Adrenal gland (tissue), 12 donors: ENCODE measurements around the gene RTKN2. TPM values are rescaled to one million over a fixed set of nuclear protein-coding genes. Genes with fewer than 3 reads are reported as not detected.

Source experiments
- DNase-seq, 7 donors: peaks; one replicate each; pipeline ENCODE4 v3.0.0-alpha.2; 2019 to 2020
- H3K27ac ChIP-seq, 5 donors: fragments of 200-600 bp; sonication (generic) in 4 of 5; 1 replicate in 3 of 5; 2 replicates in 2 of 5; pipeline versions ENCODE4 v1.5.1 to v1.8.0; 2016 to 2020; ENCODE audit warnings: mild to moderate bottlenecking in 1 of 5
- H3K27me3 ChIP-seq: fragments of 200-600 bp; 2 replicates; pipeline ENCODE4 v1.8.0; 2021
- H3K36me3 ChIP-seq, 2 donors: fragments of 200-600 bp; replicated peaks in 1 of 2; 1 replicate in 1 of 2; 2 replicates in 1 of 2; pipeline versions ENCODE4 v1.5.1 to v1.8.0; 2018 to 2022
- H3K4me1 ChIP-seq, 2 donors: fragments of 200-600 bp; replicated peaks in 1 of 2; 1 replicate in 1 of 2; 2 replicates in 1 of 2; pipeline versions ENCODE4 v1.5.1 to v1.8.0; 2018 to 2021
- H3K4me3 ChIP-seq, 4 donors: fragments of 200-600 bp; sonication (generic) in 3 of 4; one replicate each; pipeline ENCODE4 v1.5.1; 2016 to 2018
- H3K9me3 ChIP-seq, 3 donors: fragments of 200-600 bp; sonication (generic) in 1 of 3; replicated peaks in 1 of 3; 1 replicate in 2 of 3; 2 replicates in 1 of 3; pipeline versions ENCODE4 v1.5.1 to v1.8.0; 2016 to 2021
- POLR2A ChIP-seq, 2 donors: fragments of 450-650 bp; IDR thresholded peaks; one replicate each; pipeline ENCODE4 v1.6.1; 2017; ENCODE audit warnings: antibody characterized with exemption in 2 of 2, mild to moderate bottlenecking in 2 of 2, moderate library complexity in 1 of 2
- WGBS, 4 donors: extraction: QIAGEN DNeasy Blood & Tissue Kit in 2 of 4; methylation state at CpG; one replicate each; pipeline versions ENCODE4 v1.1.5 to v1.1.7; 2013 to 2017; 5-methylcytosine and 5-hydroxymethylcytosine counted together
- intact Hi-C, 2 donors: fragments of 100-400 bp; cut with DNase I; formaldehyde crosslinking; loops; one replicate each; pipeline versions ENCODE4 v1.14.1 to v1.15.0; 2022 to 2023
- polyA plus RNA-seq, 3 donors: library from polyadenylated mRNA; stranded (reverse); fragments of 200-250 nt in 2 of 3; fragments of 350-450 nt in 1 of 3; fragmentation: Illumina TruSeq in 1 of 3; extraction: RNeasy Lipid Tissue Mini Kit (QIAGEN cat#74804) in 1 of 3; gene quantifications; one replicate each; pipeline ENCODE4 v1.2.3, GENCODE V29; 2013 to 2014
- total RNA-seq, 9 donors: library from RNA; depleted of rRNA in 4 of 9; stranded (reverse); fragments of >200 nt in 4 of 9; fragments of 120-200 nt in 1 of 9; fragmentation: NEBNext Ultra II Directional in 1 of 9; extraction: Animal tissue kit (Norgen Biotek cat#: 25700) in 1 of 9; gene quantifications; one replicate each; pipeline versions ENCODE4 v1.1.0 to v1.2.4, GENCODE V29; 2013 to 2023
- TF ChIP-seq, protein P1 (sequence below), 6 experiments: fragments of 450-650 bp in 4 of 6; fragments of 200-600 bp in 2 of 6; sonication (generic) in 1 of 6; IDR thresholded peaks; 1 replicate in 5 of 6; 2 replicates in 1 of 6; pipeline versions ENCODE4 v1.5.1 to v1.8.0; 2016 to 2021; ENCODE audit warnings: antibody characterized with exemption in 6 of 6, mild to moderate bottlenecking in 2 of 6, moderate library complexity in 1 of 6
- donor health status: healthy with polysubstance abuse.
- donor health status: Bipolar disorder and iron deficiency.
- donor health status: DM: yes; HTN: yes; CAD: no.
- donor health status: DM: no; HTN: no; CAD: no.
- donor health status: DM: no; HTN: no; CAD: no.
- donor health status: DM: yes; HTN: yes; CAD: no.

Gene RTKN2
- total and polyA plus RNA-seq, 12 donors, result 0.07 to 3.4 (median 0.09) TPM; not detected in 4

DNA sequence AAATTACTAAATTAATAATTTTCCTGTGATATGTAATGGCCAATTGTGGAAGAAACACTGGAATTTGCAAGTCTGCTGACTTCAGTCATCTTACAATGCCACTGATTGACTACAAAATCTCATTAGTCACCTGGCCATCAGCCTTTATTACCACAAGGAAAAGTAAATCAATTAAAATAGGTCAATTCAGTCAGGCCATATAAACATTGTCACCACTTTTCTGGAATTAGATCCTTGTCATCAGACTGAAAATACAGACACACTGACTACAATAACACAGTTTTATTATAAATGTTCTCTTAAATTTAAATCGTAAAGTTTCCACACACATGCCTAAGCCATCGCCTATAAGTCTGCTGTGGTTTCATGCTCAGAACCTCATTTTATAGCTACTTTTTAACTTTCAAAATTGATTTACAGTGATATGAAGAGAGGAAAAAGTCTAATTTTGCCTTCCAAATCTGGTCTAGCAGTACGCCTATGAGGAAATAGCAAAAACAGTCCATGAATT lies 54.2 kb downstream of the RTKN2 start:
- intact Hi-C loops, result no loop called here
- Histone ChIP-seq H3K27me3 (no peaks in the 10 kb centered on the region), H3K27ac (no peak overlapping the region), H3K4me3 (no peak overlapping the region), H3K9me3 (no peaks in the 10 kb centered on the region), H3K36me3 (no peaks in the 10 kb centered on the region), H3K4me1 (no peaks in the 10 kb centered on the region)
- TF ChIP-seq, protein P1, sequence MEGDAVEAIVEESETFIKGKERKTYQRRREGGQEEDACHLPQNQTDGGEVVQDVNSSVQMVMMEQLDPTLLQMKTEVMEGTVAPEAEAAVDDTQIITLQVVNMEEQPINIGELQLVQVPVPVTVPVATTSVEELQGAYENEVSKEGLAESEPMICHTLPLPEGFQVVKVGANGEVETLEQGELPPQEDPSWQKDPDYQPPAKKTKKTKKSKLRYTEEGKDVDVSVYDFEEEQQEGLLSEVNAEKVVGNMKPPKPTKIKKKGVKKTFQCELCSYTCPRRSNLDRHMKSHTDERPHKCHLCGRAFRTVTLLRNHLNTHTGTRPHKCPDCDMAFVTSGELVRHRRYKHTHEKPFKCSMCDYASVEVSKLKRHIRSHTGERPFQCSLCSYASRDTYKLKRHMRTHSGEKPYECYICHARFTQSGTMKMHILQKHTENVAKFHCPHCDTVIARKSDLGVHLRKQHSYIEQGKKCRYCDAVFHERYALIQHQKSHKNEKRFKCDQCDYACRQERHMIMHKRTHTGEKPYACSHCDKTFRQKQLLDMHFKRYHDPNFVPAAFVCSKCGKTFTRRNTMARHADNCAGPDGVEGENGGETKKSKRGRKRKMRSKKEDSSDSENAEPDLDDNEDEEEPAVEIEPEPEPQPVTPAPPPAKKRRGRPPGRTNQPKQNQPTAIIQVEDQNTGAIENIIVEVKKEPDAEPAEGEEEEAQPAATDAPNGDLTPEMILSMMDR (IDR thresholded peaks at IDR 0.05), result no peak
- no peak for TF ChIP-seq POLR2A (IDR thresholded peaks at IDR 0.05)
- 94 to 98% (median 97%) methylated on average over 3 of the region's 3 CpGs for whole genome bisulfite sequencing, 4 donors
- DNase-seq, result no peak

DNA sequence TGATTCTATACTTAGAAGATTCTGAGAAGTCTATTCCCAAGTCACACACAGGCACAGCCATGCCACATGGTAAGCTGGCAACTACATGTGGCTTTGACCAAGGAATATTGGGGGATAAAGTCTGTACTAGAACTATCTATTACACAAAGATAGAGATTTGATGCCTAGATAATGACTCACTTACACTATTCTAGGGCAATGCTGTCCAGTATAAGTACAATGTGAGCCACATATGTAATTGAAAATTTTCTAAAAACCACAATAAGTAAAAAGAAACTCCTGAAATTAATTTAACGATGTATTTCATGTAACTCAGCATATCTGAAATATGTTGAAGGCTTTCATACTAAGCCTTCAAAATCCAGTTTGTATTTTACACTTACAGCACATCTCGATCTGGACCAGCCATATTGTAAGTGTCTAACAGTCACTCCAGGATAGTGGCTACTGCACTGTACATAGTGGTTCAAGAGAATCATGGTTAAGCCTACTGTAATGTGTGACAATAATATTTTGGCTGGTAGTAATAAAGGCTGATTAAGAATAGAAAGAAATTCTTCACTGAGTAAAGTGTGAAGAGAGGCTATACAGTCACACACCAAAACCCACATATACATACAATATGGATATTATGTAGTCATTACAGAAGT lies 62.8 kb downstream of the RTKN2 start:
- TF ChIP-seq POLR2A (IDR thresholded peaks at IDR 0.05), result no peak
- TF ChIP-seq, protein P1 (IDR thresholded peaks at IDR 0.05), result no peak
- 91 to 96% (median 94%) methylated on average over 2 of the region's 2 CpGs for WGBS, 4 donors
- no peak overlapping the region for H3K4me3 ChIP-seq
- no peaks in the 10 kb centered on the region for H3K36me3 ChIP-seq
- H3K27ac ChIP-seq, result no peak overlapping the region
- H3K9me3 ChIP-seq, result no peaks in the 10 kb centered on the region
- no peaks in the 10 kb centered on the region for H3K27me3 ChIP-seq
- no peaks in the 10 kb centered on the region for H3K4me1 ChIP-seq
- no peak for DNase-seq
- intact Hi-C loops, result no loop called here

DNA sequence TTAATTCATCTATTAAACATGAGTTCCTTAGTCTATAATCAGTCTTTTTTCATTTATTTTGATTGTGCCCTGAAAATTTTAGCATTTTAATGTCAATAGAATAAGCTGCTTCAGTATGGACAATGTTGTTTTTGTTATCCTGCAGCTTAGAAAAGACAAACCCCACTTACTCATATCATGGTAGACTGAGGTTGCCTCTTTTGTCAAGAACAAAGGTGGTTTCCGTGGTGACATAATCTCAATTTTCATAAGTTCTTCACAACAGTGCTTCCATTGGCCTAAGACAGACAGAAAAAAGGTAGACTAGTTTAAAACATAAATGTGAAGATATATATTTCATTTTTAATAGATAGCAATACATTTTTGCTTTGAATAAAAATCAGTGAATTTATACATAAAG lies 69.1 kb downstream of the RTKN2 start:
- no peaks in the 10 kb centered on the region for H3K27me3 ChIP-seq
- TF ChIP-seq, protein P1 (IDR thresholded peaks at IDR 0.05), result no peak
- no peak for TF ChIP-seq POLR2A (IDR thresholded peaks at IDR 0.05)
- no peak overlapping the region for H3K27ac ChIP-seq
- H3K9me3 ChIP-seq, result no peaks in the 10 kb centered on the region
- 79 to 98% (median 94%) methylated on average over 1 of the region's 1 CpG for WGBS, 4 donors
- intact Hi-C loops, result no loop called here
- no peak for DNase-seq
- no peaks in the 10 kb centered on the region for H3K4me1 ChIP-seq
- no peaks in the 10 kb centered on the region for H3K36me3 ChIP-seq
- no peak overlapping the region for H3K4me3 ChIP-seq

DNA sequence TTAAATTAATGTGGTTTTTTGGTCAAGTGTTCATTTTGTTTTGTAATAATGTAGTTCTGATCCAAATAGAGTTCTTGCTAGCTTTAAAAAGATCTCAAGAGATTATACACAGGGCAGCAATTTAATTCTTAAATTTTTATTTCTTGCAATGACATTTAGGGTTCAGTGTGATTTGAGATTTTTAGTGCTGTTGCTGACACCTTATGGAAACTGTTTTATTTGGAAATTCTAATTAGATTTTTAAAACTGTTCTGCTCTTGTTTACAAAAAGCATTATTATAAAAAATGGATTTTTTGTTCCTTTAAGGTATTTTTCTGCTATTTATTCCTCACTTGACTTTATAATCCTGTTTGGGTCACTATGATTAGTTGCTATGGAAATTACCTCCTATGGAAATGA lies 72.1 kb downstream of the RTKN2 start:
- Histone ChIP-seq H3K27ac (no peak overlapping the region), H3K4me1 (no peaks in the 10 kb centered on the region), H3K27me3 (no peaks in the 10 kb centered on the region), H3K9me3 (no peaks in the 10 kb centered on the region), H3K36me3 (no peaks in the 10 kb centered on the region), H3K4me3 (no peak overlapping the region)
- intact Hi-C loops, result no loop called here
- no peak for DNase-seq
- TF ChIP-seq, protein P1 (IDR thresholded peaks at IDR 0.05), result no peak
- no peak for TF ChIP-seq POLR2A (IDR thresholded peaks at IDR 0.05)
